Effector memory CD8-positive, alpha-beta T cell (primary cell): ENCODE results near the gene SLC45A3.

Source experiments
- ATAC-seq: fragments of 150-1000 bp; cut with Tn5 transposase; replicated peaks from 2 replicates; pipeline ENCODE4 v1.10.0; 2021; ENCODE audit warnings: mild to moderate bottlenecking, moderate library complexity
- DNase-seq, 3 experiments: peaks; one replicate each; pipeline ENCODE4 v3.0.0; 2021
- H3K27ac Mint-ChIP-seq, 2 donors: one replicate each; pipeline ENCODE4 v1.8.0; 2022; ENCODE audit warnings: mild to moderate bottlenecking in 2 of 2, mixed read lengths in 2 of 2, moderate library complexity in 2 of 2
- H3K27me3 Mint-ChIP-seq, 2 donors: one replicate each; pipeline ENCODE4 v1.8.0; 2022; ENCODE audit warnings: mixed read lengths in 2 of 2
- H3K36me3 Mint-ChIP-seq: one replicate; pipeline ENCODE4 v1.8.0; 2022; ENCODE audit warnings: mild to moderate bottlenecking, moderate library complexity, mixed read lengths; ENCODE audit not compliant: insufficient read depth
- H3K4me1 Mint-ChIP-seq, 2 donors: one replicate each; pipeline ENCODE4 v1.8.0; 2022; ENCODE audit warnings: low read depth in 2 of 2, mixed read lengths in 2 of 2
- H3K4me3 Mint-ChIP-seq, 2 donors: one replicate each; pipeline ENCODE4 v1.8.0; 2022; ENCODE audit warnings: mild to moderate bottlenecking in 2 of 2, mixed read lengths in 2 of 2, moderate library complexity in 2 of 2
- H3K9me3 Mint-ChIP-seq, 2 donors: one replicate each; pipeline ENCODE4 v1.8.0; 2022; ENCODE audit warnings: mixed read lengths in 2 of 2

The SLC45A3 gene

DNA sequence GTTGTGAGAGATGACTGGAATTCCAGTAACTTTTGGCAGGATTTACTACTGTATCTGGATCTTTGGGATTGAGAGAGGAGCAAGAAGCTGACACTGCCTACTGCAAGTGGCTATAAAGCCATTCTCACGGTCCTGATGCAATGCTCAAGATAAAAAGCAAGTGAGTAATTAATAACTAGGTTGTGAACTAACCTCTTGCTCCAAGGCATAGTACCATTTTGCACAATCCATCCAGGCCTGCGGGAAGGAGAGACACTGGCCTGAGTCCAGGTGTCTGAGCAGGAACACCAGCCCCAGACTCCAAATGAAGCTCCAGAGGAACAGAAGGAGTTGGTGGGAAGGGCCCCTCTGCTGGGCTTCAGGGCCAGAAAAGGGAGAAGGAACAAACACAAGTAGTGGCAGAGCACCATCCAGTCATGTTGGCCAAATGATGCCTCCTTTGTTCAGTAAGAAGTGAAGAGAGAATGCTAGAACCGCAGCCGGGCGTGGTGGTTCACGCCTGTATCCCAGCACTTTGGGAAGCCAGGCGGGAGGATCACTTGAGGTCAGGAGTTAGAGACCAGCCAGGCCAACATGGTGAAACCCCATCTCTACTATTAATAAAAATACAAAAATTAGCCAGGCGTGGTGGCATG lies 9.9 kb upstream of the SLC45A3 start:
- H3K9me3 Mint-ChIP-seq: no peaks in the 10 kb centered on the region
- no peak overlapping the region for H3K27ac Mint-ChIP-seq
- H3K27me3 Mint-ChIP-seq: peaks cover 33 to 36% of the 10 kb centered on the region in 2 donors
- DNase-seq: no peak
- H3K36me3 Mint-ChIP-seq: peaks cover 6% of the 10 kb centered on the region
- ATAC-seq: no peak
- H3K4me1 Mint-ChIP-seq: no peaks in the 10 kb centered on the region
- no peak overlapping the region for H3K4me3 Mint-ChIP-seq

DNA sequence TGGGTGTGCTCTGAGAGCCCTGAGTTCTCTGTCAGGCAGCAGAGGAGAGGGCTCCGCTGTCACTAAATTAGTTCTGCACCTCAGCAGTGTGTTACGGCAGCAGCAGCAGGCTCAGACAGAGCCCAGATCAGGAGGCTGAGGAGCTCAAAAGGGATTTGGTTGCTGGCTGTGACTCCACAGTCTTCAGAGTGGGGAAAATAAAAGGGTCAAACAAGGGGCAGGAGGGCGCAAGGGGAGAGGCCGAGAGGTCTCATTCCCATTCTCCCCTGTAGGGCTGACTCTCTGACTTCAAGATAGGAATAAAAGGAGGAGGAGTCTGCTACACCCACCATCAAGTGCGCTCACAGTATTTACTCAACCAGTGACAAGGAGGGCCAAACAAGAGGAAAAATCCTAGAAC lies 9.2 kb upstream of the SLC45A3 start:
- H3K9me3 Mint-ChIP-seq: no peaks in the 10 kb centered on the region
- DNase-seq (no peak), ATAC-seq (no peak)
- no peak overlapping the region for H3K27ac Mint-ChIP-seq
- no peak overlapping the region for H3K4me3 Mint-ChIP-seq
- H3K4me1 Mint-ChIP-seq: no peaks in the 10 kb centered on the region
- peaks cover 6% of the 10 kb centered on the region for H3K36me3 Mint-ChIP-seq
- H3K27me3 Mint-ChIP-seq: peaks cover 33 to 36% of the 10 kb centered on the region in 2 donors

DNA sequence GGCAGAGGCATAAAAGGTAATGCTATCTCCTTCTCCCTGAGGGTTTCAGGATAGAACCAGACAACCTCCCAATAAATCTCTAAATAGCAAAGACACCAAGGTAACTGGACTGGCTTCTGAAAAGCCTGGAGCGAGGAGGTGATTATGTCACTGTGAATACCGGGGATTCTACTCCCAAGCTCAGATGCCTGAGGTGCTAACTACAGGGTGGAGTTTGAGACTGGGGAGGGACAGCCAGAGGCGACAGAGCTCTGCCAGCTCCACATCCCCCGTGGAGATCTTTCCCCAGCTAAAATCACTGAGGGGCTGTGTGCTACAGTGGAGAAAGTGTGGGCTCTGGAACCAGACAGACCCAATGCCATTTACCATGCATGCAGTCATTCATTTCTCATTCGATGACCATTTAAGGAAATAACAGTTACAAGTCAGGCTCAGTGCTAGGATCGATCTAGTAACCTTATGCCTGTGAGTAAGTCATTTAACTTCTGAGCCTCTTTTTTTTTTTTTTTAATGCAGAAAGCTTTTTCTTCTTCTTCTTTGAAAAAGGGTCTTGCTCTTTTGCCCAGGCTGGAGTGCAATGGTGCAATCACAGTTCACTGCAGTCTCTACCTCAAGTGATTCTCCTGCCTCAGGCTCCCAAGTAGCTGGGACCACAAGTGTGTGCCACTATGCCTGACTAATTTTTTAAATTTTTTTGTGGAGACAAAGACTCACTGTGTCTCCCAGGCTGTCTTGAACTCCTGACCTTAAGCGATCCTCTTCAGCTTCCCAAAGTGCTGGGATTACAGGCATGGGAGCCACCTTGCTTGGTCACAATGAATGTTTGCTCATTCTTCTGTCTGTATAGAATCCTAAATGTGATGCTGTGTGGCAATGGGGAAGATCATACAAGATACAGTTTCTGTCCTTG lies 8.1 kb upstream of the SLC45A3 start:
- no peak overlapping the region for H3K4me3 Mint-ChIP-seq
- no peaks in the 10 kb centered on the region for H3K9me3 Mint-ChIP-seq
- H3K27me3 Mint-ChIP-seq: peaks cover 33 to 36% of the 10 kb centered on the region in 2 donors
- H3K4me1 Mint-ChIP-seq: no peaks in the 10 kb centered on the region
- H3K36me3 Mint-ChIP-seq: peaks cover 6% of the 10 kb centered on the region
- no peak overlapping the region for H3K27ac Mint-ChIP-seq
- ATAC-seq (no peak), DNase-seq (no peak)

DNA sequence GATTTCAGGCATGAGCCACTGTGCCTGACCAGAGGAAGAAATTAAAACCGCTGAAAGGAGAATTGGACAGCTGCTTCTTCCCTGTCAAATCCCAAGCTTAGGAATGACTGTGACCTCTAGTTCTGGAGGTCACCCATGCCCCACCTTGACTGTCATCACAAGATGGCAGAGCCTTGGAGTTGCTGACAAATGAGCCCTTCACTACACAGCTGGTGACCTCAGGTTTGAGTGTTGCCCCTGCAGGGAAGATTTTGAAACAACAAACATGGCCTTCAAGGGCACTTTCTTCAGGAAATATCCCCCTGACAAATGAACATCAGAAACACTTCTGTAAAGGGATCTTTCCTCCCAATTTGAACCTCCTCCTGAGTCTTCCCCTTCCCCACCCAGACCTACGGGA lies 6.9 kb upstream of the SLC45A3 start:
- Mint-ChIP-seq H3K9me3 (no peaks in the 10 kb centered on the region), H3K27ac (no peak overlapping the region), H3K27me3 (peaks cover 33% of the 10 kb centered on the region in 2 donors), H3K36me3 (peaks cover 6% of the 10 kb centered on the region), H3K4me1 (no peaks in the 10 kb centered on the region), H3K4me3 (no peak overlapping the region)
- no peak for ATAC-seq
- no peak for DNase-seq

DNA sequence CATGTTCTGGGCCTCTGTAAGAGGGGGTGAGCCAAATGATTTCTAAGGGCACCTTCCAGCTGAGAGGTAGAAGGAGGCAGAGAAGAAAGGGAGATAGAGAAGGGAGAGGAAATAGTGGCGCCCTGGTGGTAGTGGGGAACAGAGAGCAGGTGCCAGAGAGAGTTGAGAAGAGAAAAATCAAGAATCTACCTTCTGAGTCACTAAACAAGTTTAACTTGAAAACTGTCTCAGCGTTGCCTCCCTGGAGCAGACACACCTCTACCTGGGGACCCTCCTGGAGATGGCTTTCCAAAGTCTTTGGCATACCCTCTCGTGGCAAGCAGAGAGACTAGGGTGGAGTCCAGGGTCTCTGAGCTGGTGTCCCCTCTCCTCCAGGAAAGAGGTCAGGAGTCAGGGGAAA lies 1.1 kb upstream of the SLC45A3 start:
- ATAC-seq (no peak), DNase-seq (no peak)
- H3K9me3 Mint-ChIP-seq: no peaks in the 10 kb centered on the region
- peak overlapping the region; percentile 76 to 78 for H3K4me3 Mint-ChIP-seq
- peaks cover 13 to 19% of the 10 kb centered on the region in 2 donors for H3K4me1 Mint-ChIP-seq
- H3K36me3 Mint-ChIP-seq: peaks cover 15% of the 10 kb centered on the region
- peaks cover 15 to 30% of the 10 kb centered on the region in 2 donors for H3K27me3 Mint-ChIP-seq
- no peak overlapping the region for H3K27ac Mint-ChIP-seq

DNA sequence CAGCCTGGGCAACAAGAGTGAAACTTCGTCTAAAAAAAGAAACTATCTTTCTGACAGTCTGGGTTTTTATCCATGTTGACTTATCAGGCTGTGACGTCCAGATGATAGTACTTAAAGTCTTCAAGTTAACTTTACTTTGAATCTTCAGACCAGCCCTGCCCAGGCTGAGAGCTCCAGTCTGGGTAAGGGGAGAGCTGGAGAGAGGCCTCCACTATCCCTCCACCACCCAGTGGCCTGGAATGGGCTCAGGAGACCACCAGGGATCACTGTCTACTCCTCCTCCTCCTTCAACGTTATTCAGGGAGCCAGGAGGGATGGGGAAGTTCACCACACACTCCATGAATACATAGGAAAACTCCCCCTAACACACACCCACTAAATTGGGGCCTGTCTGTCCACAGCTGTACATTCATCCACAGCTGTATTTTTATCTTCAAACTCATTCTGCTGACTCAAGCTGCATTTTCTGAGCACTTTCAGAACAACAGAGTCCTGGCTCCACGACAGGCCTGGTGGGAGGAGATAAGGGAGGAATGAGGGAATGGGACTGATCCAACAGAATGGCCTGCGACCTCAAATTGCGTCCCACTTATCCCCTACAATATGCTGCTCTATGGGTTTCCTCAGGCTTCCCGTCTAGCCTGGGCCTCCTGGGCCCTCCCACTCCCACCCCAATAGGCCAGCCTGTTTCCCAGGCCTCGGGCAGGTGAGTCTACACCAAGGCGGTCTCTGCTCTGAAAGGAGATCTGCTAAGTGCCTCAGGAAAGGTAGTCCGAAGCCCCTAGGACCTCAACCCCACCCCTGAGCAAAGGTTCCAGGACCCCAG lies 1.8 kb downstream of the SLC45A3 start:
- Mint-ChIP-seq H3K9me3 (no peaks in the 10 kb centered on the region), H3K4me3 (peak overlapping the region; percentile 74 to 75), H3K27ac (no peak overlapping the region), H3K4me1 (peaks cover 13 to 19% of the 10 kb centered on the region in 2 donors), H3K36me3 (peaks cover 12% of the 10 kb centered on the region), H3K27me3 (peaks cover 20 to 51% of the 10 kb centered on the region in 2 donors)
- no peak for DNase-seq
- no peak for ATAC-seq

DNA sequence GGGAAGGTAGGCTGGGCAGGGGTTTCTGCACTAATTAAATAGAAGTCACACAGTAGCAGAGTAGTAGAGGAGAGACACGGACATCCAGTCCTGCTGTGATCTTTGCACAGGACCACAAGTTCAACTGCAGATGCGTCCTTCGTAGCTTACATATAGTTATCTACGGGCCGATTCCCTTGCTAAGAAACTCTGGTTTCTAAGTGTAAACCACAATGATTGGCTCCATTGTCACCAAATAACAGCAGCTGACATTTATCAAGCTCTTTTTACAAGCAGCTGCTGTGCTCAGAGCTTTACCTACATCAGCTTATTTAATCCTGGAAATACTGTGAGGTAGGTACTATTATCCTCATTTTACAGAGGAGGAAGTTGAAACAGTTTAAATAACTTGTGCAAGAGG lies 3.1 kb downstream of the SLC45A3 start:
- DNase-seq (no peak), ATAC-seq (no peak)
- Mint-ChIP-seq H3K4me1 (peaks cover 13 to 19% of the 10 kb centered on the region in 2 donors), H3K36me3 (peaks cover 12% of the 10 kb centered on the region), H3K9me3 (no peaks in the 10 kb centered on the region), H3K27me3 (peaks cover 23 to 65% of the 10 kb centered on the region in 2 donors), H3K4me3 (no peak overlapping the region), H3K27ac (peak overlapping the region in 1 of 2 donors; percentile 59)

DNA sequence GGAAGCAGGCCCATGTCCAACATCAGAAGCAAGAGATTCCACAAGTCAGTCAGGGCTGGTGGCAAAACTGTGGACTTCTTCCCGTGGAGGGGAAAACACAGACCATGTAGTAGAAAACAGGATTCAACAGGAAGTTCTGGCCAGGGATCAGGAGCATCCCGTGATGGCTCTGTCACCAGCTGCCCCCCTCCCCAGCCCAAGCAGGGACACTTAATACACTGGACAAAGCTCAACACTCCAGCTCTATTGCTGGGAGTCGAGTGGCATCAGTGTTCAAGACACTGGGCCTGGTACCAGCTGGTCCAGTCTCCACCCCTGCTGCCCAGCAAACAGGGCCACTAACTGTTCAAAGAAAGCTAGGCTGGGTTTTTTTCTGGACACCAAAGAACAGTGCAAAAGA lies 3.7 kb downstream of the SLC45A3 start:
- Mint-ChIP-seq H3K36me3 (peaks cover 12% of the 10 kb centered on the region), H3K4me3 (no peak overlapping the region), H3K27ac (peak overlapping the region in 1 of 2 donors; percentile 59)

DNA sequence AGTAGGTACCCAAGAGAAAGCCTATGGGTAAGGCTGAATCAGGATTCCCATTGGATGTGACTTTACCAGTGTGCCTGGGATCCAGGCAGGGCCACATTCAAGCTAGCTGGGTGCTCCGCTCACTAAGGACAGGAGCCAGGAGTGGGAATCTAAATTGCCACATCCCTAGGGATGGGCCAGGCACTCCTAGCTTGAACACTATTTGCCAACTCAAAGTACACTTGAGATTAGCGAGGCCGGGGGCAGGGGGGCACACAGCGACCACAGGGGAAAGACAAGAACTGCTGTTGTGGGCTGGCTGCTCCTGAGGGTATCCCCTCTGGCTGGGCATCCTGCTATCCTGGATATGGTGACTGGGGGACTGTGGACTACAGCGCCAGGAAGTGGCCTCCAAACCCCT lies 4.3 kb downstream of the SLC45A3 start:
- Mint-ChIP-seq H3K27ac (no peak overlapping the region), H3K36me3 (peaks cover 11% of the 10 kb centered on the region), H3K4me1 (peaks cover 13 to 17% of the 10 kb centered on the region in 2 donors), H3K4me3 (no peak overlapping the region), H3K27me3 (peaks cover 30 to 70% of the 10 kb centered on the region in 2 donors), H3K9me3 (no peaks in the 10 kb centered on the region)
- ATAC-seq (no peak), DNase-seq (no peak)

More for the DNA sequence above, 3.7 kb downstream of the SLC45A3 start:
- Mint-ChIP-seq H3K9me3 (no peaks in the 10 kb centered on the region), H3K27me3 (peaks cover 29 to 70% of the 10 kb centered on the region in 2 donors), H3K4me1 (peaks cover 15 to 19% of the 10 kb centered on the region in 2 donors)
- ATAC-seq (no peak), DNase-seq (no peak)

DNA sequence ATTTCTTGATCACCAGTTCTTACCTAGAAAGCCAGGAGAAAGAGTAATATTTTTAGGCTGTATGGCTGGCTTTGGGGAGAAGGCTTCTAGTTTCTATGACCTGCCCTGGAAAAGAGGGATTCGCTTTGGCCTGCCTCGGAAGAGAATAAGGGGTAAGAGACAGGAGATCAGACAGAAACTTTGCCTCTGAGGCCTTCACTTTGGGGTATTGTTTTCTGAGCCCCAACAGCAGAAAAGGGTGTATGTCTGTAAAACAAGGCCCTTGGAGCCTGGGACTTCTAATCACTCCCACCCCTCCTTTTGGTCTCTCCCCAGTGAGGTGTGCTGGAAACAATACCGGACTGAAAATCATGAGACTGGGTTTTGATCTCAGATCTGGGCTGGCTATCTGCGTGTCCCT lies 5.1 kb downstream of the SLC45A3 start:
- no peak overlapping the region for H3K27ac Mint-ChIP-seq
- H3K4me3 Mint-ChIP-seq: no peak overlapping the region
- ATAC-seq: no peak
- no peaks in the 10 kb centered on the region for H3K9me3 Mint-ChIP-seq
- peaks cover 9 to 10% of the 10 kb centered on the region in 2 donors for H3K4me1 Mint-ChIP-seq
- peaks cover 26 to 73% of the 10 kb centered on the region in 2 donors for H3K27me3 Mint-ChIP-seq
- DNase-seq: no peak
- H3K36me3 Mint-ChIP-seq: peaks cover 12% of the 10 kb centered on the region

DNA sequence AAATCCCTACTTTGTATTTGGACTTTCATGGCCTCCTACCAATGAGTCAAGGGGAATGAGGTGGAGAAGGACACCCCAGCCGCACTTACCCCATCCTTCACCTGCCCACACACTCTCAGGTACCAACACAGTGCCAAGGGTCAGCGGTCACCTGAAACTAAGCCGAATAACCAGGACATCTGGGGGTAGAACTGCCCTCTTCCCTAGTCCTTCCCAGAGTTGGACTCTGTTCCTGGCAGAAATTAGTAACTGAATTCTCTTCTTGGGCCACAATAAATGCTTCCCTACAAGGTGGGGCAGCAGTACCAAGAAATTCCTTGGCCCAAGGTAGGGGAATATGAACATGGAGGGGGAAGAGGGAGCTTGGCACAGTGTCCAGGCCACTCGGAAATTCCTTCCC lies 7.3 kb downstream of the SLC45A3 start:
- no peak overlapping the region for H3K4me3 Mint-ChIP-seq
- H3K27ac Mint-ChIP-seq: no peak overlapping the region
- no peak for DNase-seq
- no peaks in the 10 kb centered on the region for H3K9me3 Mint-ChIP-seq
- no peak for ATAC-seq
- H3K4me1 Mint-ChIP-seq: peaks cover 6 to 7% of the 10 kb centered on the region in 2 donors
- H3K27me3 Mint-ChIP-seq: peaks cover 35 to 86% of the 10 kb centered on the region in 2 donors
- peaks cover 3% of the 10 kb centered on the region for H3K36me3 Mint-ChIP-seq

DNA sequence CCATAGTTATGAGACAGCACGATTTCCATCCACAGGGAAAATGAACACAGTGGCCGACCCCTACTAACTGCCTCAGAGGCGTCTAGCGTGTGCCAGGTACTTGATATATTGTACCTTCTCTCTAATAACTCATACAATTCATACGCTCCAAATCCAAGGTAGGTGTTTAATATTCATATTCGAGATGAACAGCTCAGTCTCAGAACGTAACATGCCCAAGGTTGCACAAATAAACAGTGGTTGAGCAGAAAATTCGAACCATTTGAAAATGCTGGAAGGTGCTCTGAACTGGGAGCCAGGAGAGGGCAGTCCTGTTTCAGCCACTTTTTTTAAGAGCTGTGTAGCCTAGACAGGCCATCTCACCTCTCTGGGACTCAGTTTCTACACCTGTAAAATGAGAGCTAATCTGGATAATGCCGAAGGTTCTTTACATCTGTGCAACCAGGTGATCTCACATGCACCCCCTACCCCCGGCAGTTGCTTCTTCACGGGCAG lies 7.9 kb downstream of the SLC45A3 start:
- Mint-ChIP-seq H3K36me3 (peaks cover 3% of the 10 kb centered on the region), H3K4me1 (peaks cover 6 to 7% of the 10 kb centered on the region in 2 donors), H3K4me3 (no peak overlapping the region), H3K27me3 (peaks cover 37 to 92% of the 10 kb centered on the region in 2 donors), H3K27ac (no peak overlapping the region), H3K9me3 (no peaks in the 10 kb centered on the region)
- DNase-seq (no peak), ATAC-seq (no peak)
